ENCODE measurements around the gene SMG6. TPM values are rescaled to one million over a fixed set of nuclear protein-coding genes. Genes with fewer than 3 reads are reported as not detected.
A peak's percentile ranks its signal among the peaks of the same experiment; 100 is the strongest.
"Not testable (repeated sequence)": the region's sequence is repeated elsewhere in the genome, so short reads cannot be mapped to it uniquely, and the experiment has no call there.

SMG6 gene
- total RNA-seq, 1 experiment from 2014 or later: 36.1 TPM

GRCh38 chr17:2266045-2266864, 37.3 kb downstream of the SMG6 start:
- POLR2A ChIA-PET (ENCODE audit: low non-redundant PET): no interaction called here

GRCh38 chr17:2265166-2265565, 38.4 kb downstream of the SMG6 start:
- DNase-seq (ENCODE audit: low spot score); H3K9me3 ChIP-seq (ENCODE audit: low read depth, low read length, poor library complexity, severe bottlenecking); H3K4me1 ChIP-seq (ENCODE audit: insufficient read depth, low read length, poor library complexity, severe bottlenecking); H3K27me3 ChIP-seq (replicated peaks; ENCODE audit: insufficient read depth, low read depth, low read length, poor library complexity); H3K27ac ChIP-seq (ENCODE audit: low read depth, low read length, poor library complexity, severe bottlenecking); intact Hi-C loops (cut with micrococcal nuclease; ENCODE audit: unreplicated experiment); CTCF ChIA-PET; H3K4me3 ChIP-seq (ENCODE audit: low read depth, low read length, poor library complexity, severe bottlenecking); POLR2A ChIA-PET (ENCODE audit: low non-redundant PET); BruUV-seq (replicated peaks): not testable (repeated sequence)
- H3K36me3 ChIP-seq (ENCODE audit: insufficient read depth, low read length, poor library complexity, severe bottlenecking): peaks cover 15% of the 10 kb centered on the region

More at GRCh38 chr17:2266045-2266864, 37.3 kb downstream of the SMG6 start:
- DNase-seq (ENCODE audit: low spot score): no peak
- Histone ChIP-seq H3K4me1 (ENCODE audit: insufficient read depth, low read length, poor library complexity, severe bottlenecking) (no peaks in the 10 kb centered on the region), H3K27ac (ENCODE audit: low read depth, low read length, poor library complexity, severe bottlenecking) (no peak overlapping the region), H3K4me3 (ENCODE audit: low read depth, low read length, poor library complexity, severe bottlenecking) (no peak overlapping the region), H3K36me3 (ENCODE audit: insufficient read depth, low read length, poor library complexity, severe bottlenecking) (peaks cover 15% of the 10 kb centered on the region), H3K27me3 (replicated peaks; ENCODE audit: insufficient read depth, low read depth, low read length, poor library complexity) (no peaks in the 10 kb centered on the region), H3K9me3 (ENCODE audit: low read depth, low read length, poor library complexity, severe bottlenecking) (no peaks in the 10 kb centered on the region)
- intact Hi-C loops (cut with micrococcal nuclease; ENCODE audit: unreplicated experiment): no loop called here
- CTCF ChIA-PET: no interaction called here
- TF ChIP-seq EZH2 (IDR thresholded peaks at IDR 0.05; ENCODE audit: borderline replicate concordance, low read depth, low read length, poor library complexity, severe bottlenecking) (no peak), CTCF (conservative IDR thresholded peaks at IDR 0.05; ENCODE audit: low read depth, low read length) (no peak)
- no TSS peak for BruUV-seq (replicated peaks)

- H3K4me1 ChIP-seq (ENCODE audit: insufficient read depth, low read length, poor library complexity, severe bottlenecking): no peaks in the 10 kb centered on the region
- H3K27me3 ChIP-seq (replicated peaks; ENCODE audit: insufficient read depth, low read depth, low read length, poor library complexity): no peaks in the 10 kb centered on the region
- no TSS peak for BruUV-seq (replicated peaks)
- peaks cover 12% of the 10 kb centered on the region for H3K36me3 ChIP-seq (ENCODE audit: insufficient read depth, low read length, poor library complexity, severe bottlenecking)
- no peak overlapping the region for H3K27ac ChIP-seq (ENCODE audit: low read depth, low read length, poor library complexity, severe bottlenecking)
- POLR2A ChIA-PET (ENCODE audit: low non-redundant PET): no interaction called here
- H3K4me3 ChIP-seq (ENCODE audit: low read depth, low read length, poor library complexity, severe bottlenecking): no peak overlapping the region
- TF ChIP-seq CTCF (conservative IDR thresholded peaks at IDR 0.05; ENCODE audit: low read depth, low read length) (no peak), EZH2 (IDR thresholded peaks at IDR 0.05; ENCODE audit: borderline replicate concordance, low read depth, low read length, poor library complexity, severe bottlenecking) (no peak)
- CTCF ChIA-PET: no interaction called here
- DNase-seq (ENCODE audit: low spot score): peak; percentile 10
- no peaks in the 10 kb centered on the region for H3K9me3 ChIP-seq (ENCODE audit: low read depth, low read length, poor library complexity, severe bottlenecking)
- intact Hi-C loops (cut with micrococcal nuclease; ENCODE audit: unreplicated experiment): no loop called here
Measured at GRCh38 chr17:2264067-2264860, 39.3 kb downstream of the SMG6 start.
